Esophagus squamous epithelium (tissue), 5 donors: Measurements from ENCODE around the gene HOXD4. TPM values are rescaled to one million over a fixed set of nuclear protein-coding genes. Genes with fewer than 3 reads are reported as not detected.

Source experiments
- DNase-seq: peaks from one replicate; lab custom pipeline; 2025; lab: John Stamatoyannopoulos, UW
- H3K27ac ChIP-seq, 4 donors: fragments of 200-600 bp; sonication (generic); one replicate each; pipeline ENCODE4 v1.5.1; 2016 to 2019; ENCODE audit warnings: mild to moderate bottlenecking in 1 of 4
- H3K27me3 ChIP-seq, 4 donors: fragments of 200-600 bp; sonication (generic); 1 replicate in 3 of 4; 2 replicates in 1 of 4; pipeline versions ENCODE4 v1.5.1 to v1.6.0; 2017 to 2021; ENCODE audit warnings: antibody characterized with exemption in 1 of 4
- H3K36me3 ChIP-seq, 3 donors: fragments of 200-600 bp; sonication (generic); one replicate each; pipeline ENCODE4 v1.5.1; 2016 to 2019
- H3K4me1 ChIP-seq, 3 donors: fragments of 200-600 bp; sonication (generic); one replicate each; pipeline ENCODE4 v1.5.1; 2017 to 2019
- H3K4me3 ChIP-seq, 4 donors: fragments of 200-600 bp; sonication (generic); 1 replicate in 3 of 4; 2 replicates in 1 of 4; pipeline ENCODE4 v1.5.1; 2016 to 2019; ENCODE audit warnings: mild to moderate bottlenecking in 2 of 4, moderate library complexity in 1 of 4
- H3K9me3 ChIP-seq, 3 donors: fragments of 200-600 bp; sonication (generic); one replicate each; pipeline ENCODE4 v1.5.1; 2016 to 2019
- CTCF ChIP-seq, 6 experiments: fragments of 450-650 bp in 4 of 6; fragments of 200-600 bp in 2 of 6; sonication (generic) in 2 of 6; IDR thresholded peaks; one replicate each; pipeline ENCODE4 v1.5.1; 2016 to 2019; ENCODE audit warnings: antibody characterized with exemption in 6 of 6, mild to moderate bottlenecking in 4 of 6, moderate library complexity in 4 of 6
- POLR2A ChIP-seq, 4 donors: fragments of 450-650 bp; IDR thresholded peaks; one replicate each; pipeline ENCODE4 v1.6.1; 2017; ENCODE audit warnings: antibody characterized with exemption in 4 of 4, mild to moderate bottlenecking in 4 of 4, moderate library complexity in 3 of 4
- WGBS, 2 donors: methylation state at CpG; one replicate each; pipeline ENCODE4 v1.1.5; 2018; 5-methylcytosine and 5-hydroxymethylcytosine counted together
- intact Hi-C: fragments of 100-400 bp; cut with DNase I; formaldehyde crosslinking; loops from one replicate; pipeline ENCODE4 v1.15.0; 2022
- total RNA-seq, 4 donors: library from RNA; depleted of rRNA; stranded (reverse); fragments of >200 nt; gene quantifications; one replicate each; pipeline ENCODE4 v1.1.0, GENCODE V29; 2016
- donor health status: DM: yes; HTN: yes; CAD: no.

HOXD4 gene
- total RNA-seq, 4 donors from 2014 or later: 0.31 to 2.5 TPM; not detected in 2

- H3K4me1 ChIP-seq: peaks cover 5 to 70% (median 9%) of the 10 kb centered on the region in 3 donors
- no peaks in the 10 kb centered on the region for H3K36me3 ChIP-seq
- H3K27me3 ChIP-seq: peaks cover 25 to 100% (median 51%) of the 10 kb centered on the region in 4 donors
- peak overlapping the region in 3 of 4 donors; percentile 60 to 86 (median 78) for H3K27ac ChIP-seq
- intact Hi-C loops: no loop called here
- 20 to 24% methylated on average over 15 of the region's 15 CpGs for WGBS, 2 donors
- TF ChIP-seq CTCF (IDR thresholded peaks at IDR 0.05) (no peak), POLR2A (IDR thresholded peaks at IDR 0.05) (no peak)
- peak overlapping the region in 3 of 4 donors; percentile 37 to 62 (median 54) for H3K4me3 ChIP-seq
- no peak for DNase-seq
- no peaks in the 10 kb centered on the region for H3K9me3 ChIP-seq
Observed at GRCh38 chr2:176130957-176131847, 20.1 kb upstream of the HOXD4 start.

GRCh38 chr2:176131848-176132158 is 19.5 kb upstream of the HOXD4 start:
- Histone ChIP-seq H3K4me1 (peaks cover 5 to 76% (median 9%) of the 10 kb centered on the region in 3 donors), H3K4me3 (peak overlapping the region in 3 of 4 donors; percentile 37 to 62 (median 54)), H3K27ac (peak overlapping the region in 3 of 4 donors; percentile 7 to 86 (median 60)), H3K36me3 (no peaks in the 10 kb centered on the region), H3K27me3 (peaks cover 30 to 100% (median 54%) of the 10 kb centered on the region in 4 donors), H3K9me3 (no peaks in the 10 kb centered on the region)
- intact Hi-C loops: no loop called here
- 33 to 40% methylated on average over 4 of the region's 4 CpGs for WGBS, 2 donors
- DNase-seq: no peak
- no peak for TF ChIP-seq CTCF (IDR thresholded peaks at IDR 0.05)
- TF ChIP-seq POLR2A (IDR thresholded peaks at IDR 0.05): no peak

- no peak for TF ChIP-seq CTCF (IDR thresholded peaks at IDR 0.05)
- TF ChIP-seq POLR2A (IDR thresholded peaks at IDR 0.05): no peak
- H3K9me3 ChIP-seq: no peaks in the 10 kb centered on the region
- no peak for DNase-seq
- WGBS, 2 donors: 15 to 21% methylated on average over 31 to 33 of the region's 33 CpGs
- peak overlapping the region in 2 of 4 donors; percentile 60 to 86 for H3K27ac ChIP-seq
- peaks cover 30 to 100% (median 57%) of the 10 kb centered on the region in 4 donors for H3K27me3 ChIP-seq
- intact Hi-C loops: no loop called here
- no peaks in the 10 kb centered on the region for H3K36me3 ChIP-seq
- peaks cover 5 to 73% (median 9%) of the 10 kb centered on the region in 3 donors for H3K4me1 ChIP-seq
- H3K4me3 ChIP-seq: peak overlapping the region in 3 of 4 donors; percentile 37 to 62 (median 54)
Observed at GRCh38 chr2:176132205-176133171, 18.9 kb upstream of the HOXD4 start.

- Histone ChIP-seq H3K27ac (peak overlapping the region in 1 of 4 donors; percentile 60), H3K9me3 (no peaks in the 10 kb centered on the region), H3K4me1 (peaks cover 5 to 68% (median 9%) of the 10 kb centered on the region in 3 donors), H3K27me3 (peaks cover 28 to 100% (median 56%) of the 10 kb centered on the region in 4 donors), H3K36me3 (no peaks in the 10 kb centered on the region), H3K4me3 (no peak overlapping the region)
- no peak for DNase-seq
- intact Hi-C loops: no loop called here
- TF ChIP-seq POLR2A (IDR thresholded peaks at IDR 0.05) (no peak), CTCF (IDR thresholded peaks at IDR 0.05) (no peak)
Observed at GRCh38 chr2:176133389-176133788, 18.0 kb upstream of the HOXD4 start.
